Measurements from ENCODE around the gene CNTNAP2.
"Not testable (repeated sequence)": the region's sequence is repeated elsewhere in the genome, so short reads cannot be mapped to it uniquely, and the experiment has no call there.

Gene CNTNAP2

GRCh38 chr7:148255333-148255732 lies 2138.7 kb downstream of the CNTNAP2 start:
- DNase-seq = no peak

- DNase-seq = no peak
Observed at GRCh38 chr7:148256433-148256832, 2139.8 kb downstream of the CNTNAP2 start.

GRCh38 chr7:148260599-148260998 lies 2144.0 kb downstream of the CNTNAP2 start:
- DNase-seq = no peak

GRCh38 chr7:148261523-148261922 lies 2144.9 kb downstream of the CNTNAP2 start:
- no peak for DNase-seq

GRCh38 chr7:148261996-148262688 lies 2145.5 kb downstream of the CNTNAP2 start:
- no peak for DNase-seq

- DNase-seq = no peak
Observed at GRCh38 chr7:148262721-148263229, 2146.2 kb downstream of the CNTNAP2 start.

- peak; percentile 18 for DNase-seq
Observed at GRCh38 chr7:148264933-148265557, 2148.4 kb downstream of the CNTNAP2 start.

GRCh38 chr7:148265896-148266295 lies 2149.3 kb downstream of the CNTNAP2 start:
- peak; percentile 26 for DNase-seq

GRCh38 chr7:148266795-148267194 lies 2150.2 kb downstream of the CNTNAP2 start:
- DNase-seq = no peak

GRCh38 chr7:148270576-148270975 lies 2154.0 kb downstream of the CNTNAP2 start:
- no peak for DNase-seq

- DNase-seq = no peak
Observed at GRCh38 chr7:148274118-148274517, 2157.5 kb downstream of the CNTNAP2 start.

- no peak for DNase-seq
Observed at GRCh38 chr7:148275359-148275890, 2158.8 kb downstream of the CNTNAP2 start.

- no peak for DNase-seq
Observed at GRCh38 chr7:148276314-148277041, 2159.9 kb downstream of the CNTNAP2 start.

- no peak for DNase-seq
Observed at GRCh38 chr7:148277042-148277660, 2160.6 kb downstream of the CNTNAP2 start.

- DNase-seq = no peak
Observed at GRCh38 chr7:148286150-148286549, 2169.5 kb downstream of the CNTNAP2 start.

GRCh38 chr7:148287538-148287937 lies 2170.9 kb downstream of the CNTNAP2 start:
- no peak for DNase-seq

- DNase-seq = no peak
Observed at GRCh38 chr7:148288592-148289151, 2172.1 kb downstream of the CNTNAP2 start.

GRCh38 chr7:148289630-148290029 lies 2173.0 kb downstream of the CNTNAP2 start:
- no peak for DNase-seq

- DNase-seq = peak; percentile 20
Observed at GRCh38 chr7:148290538-148290937, 2173.9 kb downstream of the CNTNAP2 start.

GRCh38 chr7:148291799-148292198 lies 2175.2 kb downstream of the CNTNAP2 start:
- DNase-seq = no peak

- DNase-seq = no peak
Observed at GRCh38 chr7:148296994-148297644, 2180.5 kb downstream of the CNTNAP2 start.

- DNase-seq = not testable (repeated sequence)
Observed at GRCh38 chr7:148298768-148299167, 2182.2 kb downstream of the CNTNAP2 start.
